HEK293 (cell line): ENCODE results near the gene LCE1F.

ENCODE experiments used
- PRDM10 ChIP-seq: fragments of 450-650 bp; formaldehyde crosslinking; IDR thresholded peaks from 2 replicates; pipeline ENCODE4 v1.5.1; 2016; ENCODE audit warnings: missing biosample characterization, missing genetic modification characterization
- ZFP37 ChIP-seq: fragments of 450-650 bp; formaldehyde crosslinking; IDR thresholded peaks from 2 replicates; pipeline ENCODE4 v1.5.1; 2016; ENCODE audit warnings: missing biosample characterization, missing genetic modification characterization
- ZNF24 ChIP-seq: fragments of 450-650 bp; formaldehyde crosslinking; IDR thresholded peaks from 2 replicates; pipeline ENCODE4 v1.5.1; 2016; ENCODE audit warnings: missing biosample characterization, missing genetic modification characterization
- ZNF416 ChIP-seq: fragments of 450-650 bp; formaldehyde crosslinking; IDR thresholded peaks from 2 replicates; pipeline ENCODE4 v1.5.1; 2016; ENCODE audit warnings: missing biosample characterization, missing genetic modification characterization
- ZNF660 ChIP-seq: fragments of 450-650 bp; IDR thresholded peaks from 2 replicates; pipeline ENCODE4 v1.5.1; 2018; ENCODE audit warnings: missing biosample characterization, mild to moderate bottlenecking, missing genetic modification characterization

DNA sequence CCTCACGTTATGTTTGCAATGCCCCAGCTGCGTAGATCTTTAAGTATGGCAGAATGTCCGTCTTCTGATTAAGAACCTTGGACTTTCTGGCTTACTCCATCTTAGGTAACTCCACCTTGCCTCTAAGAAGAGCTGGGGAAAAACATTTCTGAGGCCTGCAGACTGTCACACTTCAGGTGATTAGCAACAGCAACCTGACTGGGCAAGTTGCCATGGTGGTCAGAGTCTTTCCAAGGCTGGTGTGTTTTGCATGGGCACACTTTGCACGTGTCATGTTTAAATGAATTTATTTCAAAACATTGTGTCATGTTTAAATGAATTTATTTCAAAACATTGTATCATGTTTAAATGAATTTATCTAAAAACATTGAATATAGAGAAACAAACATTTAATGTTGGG, 16.3 kb upstream of the LCE1F start:
- TF ChIP-seq ZFP37 (tag by site-specific recombination) = no peak
- no peak for TF ChIP-seq ZNF24 (tag by site-specific recombination)
- no peak for TF ChIP-seq PRDM10 (tag by site-specific recombination)
- no peak for TF ChIP-seq ZNF660
- no peak for TF ChIP-seq ZNF416 (tag by site-specific recombination)
